ENCODE measurements around the gene PRPS1. TPM values are rescaled to one million over a fixed set of nuclear protein-coding genes. Genes with fewer than 3 reads are reported as not detected.

Gene PRPS1
- total and polyA plus RNA-seq, 9 of the 15 experiments (the other 6 are each of a cell fraction or from before 2014, with no cell fraction given), result 47.8 to 175 (median 79.6) TPM

DNA sequence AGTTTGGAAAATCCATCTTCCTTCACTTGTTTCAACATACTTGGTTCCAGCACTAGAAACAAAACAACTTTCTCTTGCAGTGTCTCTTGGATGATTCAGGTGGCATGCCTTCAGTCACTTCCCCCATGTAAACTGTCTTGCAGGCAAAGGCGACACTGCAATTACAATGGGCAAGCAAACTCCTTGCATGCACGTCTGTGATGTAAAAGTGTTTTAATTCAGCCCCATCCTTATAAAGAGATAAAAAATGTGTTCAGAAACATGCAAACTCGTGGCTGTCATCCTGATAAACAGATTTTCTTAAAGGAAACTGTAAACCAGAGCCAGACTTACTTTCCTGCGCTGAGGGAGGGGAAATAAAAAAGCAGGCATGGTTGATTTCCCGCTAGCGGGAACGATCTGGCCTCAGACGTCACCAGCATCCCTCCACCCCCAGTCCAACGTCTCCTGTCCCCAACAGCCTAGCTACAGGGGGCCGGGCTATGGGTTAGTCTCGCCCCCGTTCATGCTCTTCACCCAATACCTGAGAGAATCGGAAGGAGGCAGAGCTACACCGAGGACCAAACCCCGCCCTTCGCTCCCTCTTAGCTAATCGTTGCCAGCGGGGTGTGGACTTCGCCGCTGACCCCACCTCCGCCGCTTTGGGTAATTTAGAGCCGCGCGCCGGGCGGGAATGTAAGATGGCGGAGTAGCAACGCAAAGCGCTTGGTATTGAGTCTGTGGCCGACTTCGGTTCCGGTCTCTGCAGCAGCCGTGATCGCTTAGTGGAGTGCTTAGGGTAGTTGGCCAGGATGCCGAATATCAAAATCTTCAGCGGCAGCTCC is at the start of gene PRPS1 (continued):
- TF ChIP-seq MED1 (CRISPR knock-in tag; IDR thresholded peaks at IDR 0.05; ENCODE audit: borderline replicate concordance) (no peak), KDM5B (IDR thresholded peaks at IDR 0.05; ENCODE audit: insufficient replicate concordance, low read depth, low read length) (peak; percentile 38), ZNF586 (CRISPR knock-in tag; conservative IDR thresholded peaks at IDR 0.05) (no peak), PHF20 (IDR thresholded peaks at IDR 0.05; ENCODE audit: partially characterized antibody) (peak; percentile 47), POLR2AphosphoS5 (IDR thresholded peaks at IDR 0.05; ENCODE audit: control insufficient read depth, insufficient read depth, low read depth, low read length) (peak; percentile 64), RAD51 (IDR thresholded peaks at IDR 0.05; ENCODE audit: borderline replicate concordance, low read depth) (no peak), PRMT5 (CRISPR knock-in tag; IDR thresholded peaks at IDR 0.05) (no peak), ZNF668 (CRISPR knock-in tag; IDR thresholded peaks at IDR 0.05) (no peak), SIN3A (IDR thresholded peaks at IDR 0.05; ENCODE audit: borderline replicate concordance in 2 of 2, control insufficient read depth in 1 of 2, low read depth in 2 of 2, low read length in 2 of 2) (peak in 1 of 2 experiments; percentile 43; a peak in 1 of 4 replicates), POLR2B (IDR thresholded peaks at IDR 0.05; ENCODE audit: low read depth, partially characterized antibody) (peak; percentile 67), TAF9B (IDR thresholded peaks at IDR 0.05; ENCODE audit: partially characterized antibody) (peak; percentile 38), FOXP1 (CRISPR knock-in tag; IDR thresholded peaks at IDR 0.05) (no peak), KDM4B (IDR thresholded peaks at IDR 0.05; ENCODE audit: borderline replicate concordance in 2 of 2, low read depth in 1 of 2) (no peak), NCOA4 (IDR thresholded peaks at IDR 0.05; ENCODE audit: partially characterized antibody) (no peak), NBN (IDR thresholded peaks at IDR 0.05; ENCODE audit: low read depth) (no peak), POLR2A (conservative IDR thresholded peaks at IDR 0.05) (peak; percentile 88), PTRF (tag; IDR thresholded peaks at IDR 0.05) (no peak), SP2 (IDR thresholded peaks at IDR 0.05; ENCODE audit: extremely low read depth, low read depth, low read length, poor library complexity, severe bottlenecking) (no peak), ZNF551 (CRISPR knock-in tag; IDR thresholded peaks at IDR 0.05) (no peak), ETS1 (conservative IDR thresholded peaks at IDR 0.05; ENCODE audit: control insufficient read depth, low read depth, low read length) (no peak), ZNF316 (IDR thresholded peaks at IDR 0.05) (no peak)
- TF ChIP-seq, protein P1, sequence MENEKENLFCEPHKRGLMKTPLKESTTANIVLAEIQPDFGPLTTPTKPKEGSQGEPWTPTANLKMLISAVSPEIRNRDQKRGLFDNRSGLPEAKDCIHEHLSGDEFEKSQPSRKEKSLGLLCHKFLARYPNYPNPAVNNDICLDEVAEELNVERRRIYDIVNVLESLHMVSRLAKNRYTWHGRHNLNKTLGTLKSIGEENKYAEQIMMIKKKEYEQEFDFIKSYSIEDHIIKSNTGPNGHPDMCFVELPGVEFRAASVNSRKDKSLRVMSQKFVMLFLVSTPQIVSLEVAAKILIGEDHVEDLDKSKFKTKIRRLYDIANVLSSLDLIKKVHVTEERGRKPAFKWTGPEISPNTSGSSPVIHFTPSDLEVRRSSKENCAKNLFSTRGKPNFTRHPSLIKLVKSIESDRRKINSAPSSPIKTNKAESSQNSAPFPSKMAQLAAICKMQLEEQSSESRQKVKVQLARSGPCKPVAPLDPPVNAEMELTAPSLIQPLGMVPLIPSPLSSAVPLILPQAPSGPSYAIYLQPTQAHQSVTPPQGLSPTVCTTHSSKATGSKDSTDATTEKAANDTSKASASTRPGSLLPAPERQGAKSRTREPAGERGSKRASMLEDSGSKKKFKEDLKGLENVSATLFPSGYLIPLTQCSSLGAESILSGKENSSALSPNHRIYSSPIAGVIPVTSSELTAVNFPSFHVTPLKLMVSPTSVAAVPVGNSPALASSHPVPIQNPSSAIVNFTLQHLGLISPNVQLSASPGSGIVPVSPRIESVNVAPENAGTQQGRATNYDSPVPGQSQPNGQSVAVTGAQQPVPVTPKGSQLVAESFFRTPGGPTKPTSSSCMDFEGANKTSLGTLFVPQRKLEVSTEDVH (IDR thresholded peaks at IDR 0.05; ENCODE audit: low read depth, partially characterized antibody), result peak; percentile 96
- TF ChIP-seq, protein P2, sequence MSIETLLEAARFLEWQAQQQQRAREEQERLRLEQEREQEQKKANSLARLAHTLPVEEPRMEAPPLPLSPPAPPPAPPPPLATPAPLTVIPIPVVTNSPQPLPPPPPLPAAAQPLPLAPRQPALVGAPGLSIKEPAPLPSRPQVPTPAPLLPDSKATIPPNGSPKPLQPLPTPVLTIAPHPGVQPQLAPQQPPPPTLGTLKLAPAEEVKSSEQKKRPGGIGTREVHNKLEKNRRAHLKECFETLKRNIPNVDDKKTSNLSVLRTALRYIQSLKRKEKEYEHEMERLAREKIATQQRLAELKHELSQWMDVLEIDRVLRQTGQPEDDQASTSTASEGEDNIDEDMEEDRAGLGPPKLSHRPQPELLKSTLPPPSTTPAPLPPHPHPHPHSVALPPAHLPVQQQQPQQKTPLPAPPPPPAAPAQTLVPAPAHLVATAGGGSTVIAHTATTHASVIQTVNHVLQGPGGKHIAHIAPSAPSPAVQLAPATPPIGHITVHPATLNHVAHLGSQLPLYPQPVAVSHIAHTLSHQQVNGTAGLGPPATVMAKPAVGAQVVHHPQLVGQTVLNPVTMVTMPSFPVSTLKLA (conservative IDR thresholded peaks at IDR 0.05), result peak in 1 of 2 experiments; percentile 7; a peak in 1 of 4 replicates
